HG02610 (cell line): ENCODE data around the gene MS4A4A.
A peak's percentile ranks its signal among the peaks of the same experiment; 100 is the strongest.
"Not testable (repeated sequence)": the region's sequence is repeated elsewhere in the genome, so short reads cannot be mapped to it uniquely, and the experiment has no call there.

Experiments
- ATAC-seq: cut with Tn5 transposase; IDR thresholded peaks from one replicate; pipeline ENCODE4 v1.9.1; 2021; ENCODE audit warnings: mild to moderate bottlenecking, moderate library complexity; ENCODE audit not compliant: unreplicated experiment

The MS4A4A gene

GRCh38 chr11:60301178-60301577, 20.7 kb downstream of the MS4A4A start:
- ATAC-seq, result no peak

- not testable (repeated sequence) for ATAC-seq
Observed at GRCh38 chr11:60301884-60302283, 21.4 kb downstream of the MS4A4A start.

GRCh38 chr11:60303661-60304060, 23.2 kb downstream of the MS4A4A start:
- ATAC-seq, result no peak

- no peak for ATAC-seq
Observed at GRCh38 chr11:60305906-60306619, 25.6 kb downstream of the MS4A4A start.

GRCh38 chr11:60307507-60308195, 27.2 kb downstream of the MS4A4A start:
- peak; percentile 48 for ATAC-seq

- ATAC-seq, result peak; percentile 47
Observed at GRCh38 chr11:60310407-60310998, 30.0 kb downstream of the MS4A4A start.

GRCh38 chr11:60314635-60315321, 34.3 kb downstream of the MS4A4A start:
- ATAC-seq, result no peak

GRCh38 chr11:60315871-60316270, 35.4 kb downstream of the MS4A4A start:
- no peak for ATAC-seq

- no peak for ATAC-seq
Observed at GRCh38 chr11:60316317-60316716, 35.9 kb downstream of the MS4A4A start.

GRCh38 chr11:60318726-60319125, 38.3 kb downstream of the MS4A4A start:
- no peak for ATAC-seq

- ATAC-seq, result no peak
Observed at GRCh38 chr11:60321051-60321450, 40.6 kb downstream of the MS4A4A start.

GRCh38 chr11:60326955-60327354, 46.5 kb downstream of the MS4A4A start, which contains the start of gene MS4A6E:
MS4A6E (plus strand) TSS chr11:60327255; CDS start chr11:60334896, 7,641 bp downstream.
- no peak for ATAC-seq

GRCh38 chr11:60328460-60328859, 48.0 kb downstream of the MS4A4A start:
- ATAC-seq, result no peak

GRCh38 chr11:60332846-60333245, 52.4 kb downstream of the MS4A4A start:
- no peak for ATAC-seq

- ATAC-seq, result peak; percentile 52
Observed at GRCh38 chr11:60334005-60334620, 53.6 kb downstream of the MS4A4A start.

- no peak for ATAC-seq
Observed at GRCh38 chr11:60336767-60337391, 56.4 kb downstream of the MS4A4A start.

- peak; percentile 51 for ATAC-seq
Observed at GRCh38 chr11:60338053-60338452, 57.6 kb downstream of the MS4A4A start.

GRCh38 chr11:60339356-60339755, 58.9 kb downstream of the MS4A4A start:
- no peak for ATAC-seq

GRCh38 chr11:60343094-60343704, 62.7 kb downstream of the MS4A4A start:
- no peak for ATAC-seq

GRCh38 chr11:60344146-60344545, 63.7 kb downstream of the MS4A4A start:
- no peak for ATAC-seq
